GM18520 (cell line): Measurements from ENCODE around the gene EXOC4.
"Not testable (repeated sequence)": the region's sequence is repeated elsewhere in the genome, so short reads cannot be mapped to it uniquely, and the experiment has no call there.

ENCODE experiments used
- ATAC-seq: cut with Tn5 transposase; IDR thresholded peaks from one replicate; pipeline ENCODE4 v1.9.1; 2021; ENCODE audit not compliant: unreplicated experiment

The EXOC4 gene

DNA sequence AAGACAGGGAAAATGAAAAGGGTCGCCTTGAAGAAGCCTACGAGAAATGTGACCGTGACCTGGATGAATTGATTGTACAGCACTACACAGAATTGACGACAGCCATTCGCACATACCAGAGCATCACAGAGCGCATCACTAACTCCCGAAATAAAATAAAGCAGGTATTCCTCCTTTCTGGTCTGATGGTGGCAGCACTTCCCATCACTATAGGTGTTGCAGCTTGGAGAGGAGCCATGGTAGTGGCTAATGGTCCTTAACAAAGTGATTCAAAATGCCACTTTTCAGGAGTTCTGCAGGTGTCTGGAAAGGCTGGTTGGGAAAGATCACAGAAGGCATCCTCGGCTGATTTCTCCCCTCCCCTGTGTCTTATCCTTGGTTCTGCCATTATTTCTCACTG is 22.1 kb downstream of the EXOC4 start:
- ATAC-seq, result no peak

DNA sequence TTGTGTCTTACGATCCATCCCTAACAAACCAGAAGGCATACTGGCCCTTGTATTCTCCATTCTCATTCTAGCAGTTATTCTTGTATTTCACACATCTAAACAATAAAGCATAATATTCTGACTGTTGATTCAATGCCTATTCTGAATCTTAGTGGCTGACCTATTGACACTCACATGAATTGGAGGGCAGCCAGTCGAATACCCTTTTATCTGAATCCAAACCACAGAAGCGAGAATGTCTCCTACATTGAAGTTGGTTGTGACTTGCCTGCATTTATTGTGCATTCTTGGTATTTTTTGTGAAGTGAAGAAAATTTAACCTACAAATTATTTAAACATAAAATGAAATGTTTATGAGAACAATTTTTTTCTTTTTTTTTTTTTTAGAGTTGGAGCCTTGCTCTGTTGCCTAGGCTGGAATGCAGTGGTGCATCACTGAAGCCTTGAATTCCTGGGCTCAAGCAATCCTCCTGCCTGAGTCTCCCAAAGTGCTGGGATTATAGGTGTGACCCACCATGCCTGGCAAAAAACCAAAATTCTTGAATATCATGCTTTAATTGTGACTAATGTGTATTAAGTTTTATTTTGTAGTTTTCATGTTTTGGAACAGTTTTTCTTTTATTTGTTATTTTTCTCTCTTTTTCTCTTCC is 22.7 kb downstream of the EXOC4 start:
- no peak for ATAC-seq

DNA sequence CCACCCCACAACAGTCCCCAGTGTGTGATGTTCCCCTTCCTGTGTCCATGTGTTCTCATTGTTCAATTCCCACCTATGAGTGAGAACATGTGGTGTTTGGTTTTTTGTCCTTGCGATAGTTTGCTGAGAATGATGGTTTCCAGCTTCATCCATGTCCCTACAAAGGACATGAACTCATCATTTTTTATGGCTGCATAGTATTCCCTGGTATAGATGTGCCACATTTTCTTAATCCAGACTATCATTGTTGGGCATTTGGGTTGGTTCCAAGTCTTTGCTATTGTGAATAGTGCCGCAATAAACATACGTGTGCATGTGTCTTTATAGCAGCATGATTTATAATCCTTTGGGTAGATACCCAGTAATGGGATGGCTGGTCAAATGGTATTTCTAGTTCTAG is 26.1 kb downstream of the EXOC4 start:
- not testable (repeated sequence) for ATAC-seq

DNA sequence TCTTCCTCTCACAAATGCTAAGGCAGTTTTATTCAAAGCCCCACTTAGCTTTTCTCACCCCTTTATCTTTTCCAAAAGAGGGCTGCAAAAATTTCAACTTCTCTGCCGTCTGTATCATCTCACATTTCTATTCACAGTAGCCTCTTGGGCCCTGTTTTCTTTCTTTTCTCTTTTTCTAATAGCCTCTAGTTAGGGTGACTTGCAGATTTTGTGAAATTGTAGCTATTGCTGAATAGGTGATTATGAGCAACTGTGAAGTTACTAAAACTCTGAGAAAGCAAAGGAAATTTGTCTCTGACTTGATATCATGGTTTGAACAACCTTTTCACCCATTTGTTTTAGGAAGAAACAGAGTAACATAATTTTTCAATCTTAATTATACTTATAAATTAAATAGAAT is 29.2 kb downstream of the EXOC4 start:
- ATAC-seq, result no peak

DNA sequence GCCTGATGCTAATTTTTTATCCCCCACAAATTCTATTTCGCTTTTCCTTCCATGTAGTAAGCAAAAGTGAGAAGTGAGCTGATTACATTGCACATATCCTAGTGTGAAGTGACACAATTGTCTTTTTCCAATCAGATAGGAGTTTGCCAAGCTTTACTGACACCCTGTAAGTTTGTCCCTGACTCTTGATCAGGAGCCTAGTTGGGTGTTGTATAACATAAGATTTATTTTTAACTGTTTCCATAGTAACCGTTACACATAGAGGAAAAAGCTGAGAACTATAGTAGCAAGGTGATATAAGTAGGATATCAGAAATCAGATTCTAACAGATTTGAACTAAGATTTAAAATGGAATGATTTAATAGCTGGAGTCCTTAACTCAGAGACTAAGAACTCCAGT is 31.2 kb downstream of the EXOC4 start:
- no peak for ATAC-seq

DNA sequence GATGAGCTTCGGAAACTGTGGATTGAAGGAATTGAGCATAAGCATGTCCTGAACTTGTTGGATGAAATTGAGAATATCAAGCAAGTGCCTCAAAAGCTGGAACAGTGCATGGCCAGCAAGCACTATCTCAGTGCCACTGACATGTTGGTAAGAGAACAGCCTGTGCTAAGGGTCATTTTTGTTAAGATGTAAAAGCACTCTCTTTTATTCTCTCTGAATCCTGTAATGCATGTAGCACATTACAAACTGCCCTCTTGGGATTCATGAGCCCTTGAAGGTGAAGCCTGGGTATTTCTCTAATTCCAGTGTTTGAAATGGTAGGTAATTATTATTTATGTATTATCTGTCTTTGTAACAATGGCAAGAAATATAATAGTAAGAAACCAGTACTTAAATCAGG is 36.1 kb downstream of the EXOC4 start:
- no peak for ATAC-seq

DNA sequence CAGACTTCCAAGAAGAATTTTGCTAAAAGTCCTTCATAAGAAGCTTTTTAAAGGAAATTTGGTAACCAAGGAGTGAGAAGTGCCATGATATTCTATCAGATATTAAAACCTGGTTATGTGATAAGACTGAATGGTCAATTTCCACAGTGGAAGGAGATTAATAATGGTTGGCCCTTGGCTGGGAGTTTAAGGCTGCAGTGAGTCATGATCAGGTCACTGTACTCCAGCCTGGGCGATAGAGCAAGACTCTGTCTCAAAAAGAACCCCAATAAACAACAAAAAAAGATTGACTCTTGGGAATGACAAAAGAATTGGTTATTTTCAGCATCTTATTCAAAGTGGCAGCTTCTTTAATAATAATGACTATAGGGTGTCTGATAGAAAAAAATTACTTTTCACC is 37.2 kb downstream of the EXOC4 start:
- ATAC-seq, result no peak

DNA sequence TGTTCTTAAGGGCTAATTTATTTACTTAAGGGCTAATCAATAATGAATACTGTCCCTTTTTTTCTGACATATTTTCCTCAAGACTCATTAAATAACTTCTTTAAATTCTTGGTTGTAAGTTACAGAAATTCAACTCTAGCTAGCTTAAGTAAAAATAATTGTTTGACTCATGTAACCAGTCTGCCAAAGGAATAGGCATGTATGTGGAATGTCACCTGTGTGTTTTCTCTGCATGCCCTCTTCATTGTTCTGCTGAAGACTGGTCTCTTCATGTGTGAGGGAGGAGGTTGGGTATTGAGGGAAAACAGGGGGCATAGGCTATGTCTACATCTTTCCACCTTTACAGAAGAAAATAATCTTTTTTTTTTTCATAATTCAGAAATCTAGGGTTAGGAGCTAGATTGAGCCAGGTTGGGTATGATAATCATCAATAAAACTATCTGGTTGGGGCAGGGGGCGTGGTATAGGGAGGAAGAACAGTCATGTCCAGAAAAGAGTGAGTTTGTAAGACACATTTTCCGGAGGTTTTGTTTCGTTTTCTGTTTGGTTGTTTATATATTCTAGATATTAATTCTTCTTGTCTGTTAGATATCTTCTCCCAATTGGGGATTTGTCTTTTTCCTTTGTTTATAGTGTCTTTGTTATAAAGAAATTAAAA is 37.9 kb downstream of the EXOC4 start:
- ATAC-seq, result no peak

DNA sequence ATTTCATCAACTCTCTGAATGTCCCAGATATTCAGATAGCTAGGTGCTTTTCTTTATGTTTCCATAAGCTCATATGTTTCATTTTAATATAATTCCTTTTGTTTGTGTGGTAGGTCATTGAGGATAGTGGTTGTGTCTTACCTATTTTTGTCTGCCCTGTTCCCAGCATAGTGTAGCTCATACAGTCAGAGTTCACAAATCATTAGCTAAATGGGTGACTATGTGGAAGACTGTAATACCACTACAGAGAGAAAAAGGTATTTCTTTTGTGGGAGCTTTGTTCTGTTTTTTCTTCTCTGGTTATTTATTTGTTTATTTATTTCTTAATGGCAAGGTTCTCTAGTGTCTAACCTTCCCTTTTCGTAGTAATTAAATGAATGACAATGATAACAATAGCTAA is 39.8 kb downstream of the EXOC4 start:
- no peak for ATAC-seq

DNA sequence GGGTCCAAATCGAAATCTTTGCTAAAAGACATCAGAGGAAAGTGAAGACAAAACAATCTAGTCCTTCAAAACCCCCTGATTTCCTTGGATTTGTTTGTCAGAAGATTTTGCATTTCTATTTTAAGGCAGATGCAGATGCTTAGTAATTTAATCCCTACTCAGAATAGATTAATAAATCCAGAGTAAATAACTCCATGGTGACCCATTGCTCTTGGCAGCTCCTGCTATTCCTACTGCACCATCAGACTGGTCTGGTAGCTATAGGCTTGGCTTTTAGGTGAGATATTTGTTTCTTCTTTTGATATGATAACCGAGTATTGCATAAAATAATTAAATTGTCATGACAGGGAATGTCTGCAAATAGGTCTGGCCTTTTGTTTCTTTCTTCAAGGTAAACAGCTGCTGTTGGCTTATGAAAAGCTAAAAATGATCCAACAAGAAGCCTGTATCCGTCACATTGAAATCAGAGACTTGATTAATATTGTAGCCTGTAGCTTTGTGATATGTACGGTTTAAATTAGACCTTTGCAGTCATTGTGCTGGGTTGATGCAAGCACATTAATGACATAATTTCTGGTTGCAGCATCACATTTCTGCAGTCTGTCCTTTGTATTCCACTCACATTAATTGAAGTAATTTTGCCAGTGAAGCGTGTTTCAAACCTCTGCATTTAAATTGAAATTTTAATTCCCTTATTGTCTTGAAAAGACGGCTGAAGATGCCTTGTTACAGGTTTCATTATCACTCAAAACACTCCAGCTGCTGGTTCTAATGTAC is 40.7 kb downstream of the EXOC4 start:
- no peak for ATAC-seq

DNA sequence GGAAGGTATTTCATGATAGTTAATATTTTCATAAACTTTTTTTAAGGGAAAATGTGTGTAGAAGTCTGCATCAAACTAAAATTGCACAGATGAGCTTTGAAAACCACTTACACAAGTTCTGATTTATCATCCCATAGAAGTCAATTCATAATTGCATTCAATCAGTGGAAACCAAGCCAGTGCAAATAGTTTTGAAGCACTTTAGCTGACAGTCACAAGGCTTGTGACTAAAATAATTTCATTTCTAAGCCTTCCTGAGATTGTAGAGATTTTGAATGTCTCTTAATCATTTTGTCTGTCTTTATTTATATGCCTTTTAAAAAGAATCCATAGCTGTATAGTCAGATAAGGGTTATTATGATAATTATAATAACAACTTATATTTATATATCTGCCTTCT is 41.4 kb downstream of the EXOC4 start:
- no peak for ATAC-seq

DNA sequence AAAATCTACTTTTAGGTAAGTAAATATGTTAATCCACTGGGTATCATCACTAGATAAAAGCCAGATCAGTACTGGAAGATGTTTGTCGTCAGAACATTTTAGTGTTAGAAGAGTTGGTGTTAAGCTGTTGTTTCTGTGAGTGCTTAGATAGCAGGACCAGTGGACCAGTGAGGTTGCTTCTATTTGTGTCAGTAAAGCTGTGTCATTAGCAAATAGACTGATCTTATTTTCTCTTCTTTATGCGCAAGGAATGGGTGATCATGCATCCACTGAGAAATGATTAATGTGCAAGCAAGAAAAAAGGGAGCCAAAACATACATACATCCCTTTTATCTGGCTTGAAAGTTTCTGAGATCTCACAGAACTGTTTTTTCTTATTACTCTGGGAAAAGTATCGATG is 42.6 kb downstream of the EXOC4 start:
- no peak for ATAC-seq

DNA sequence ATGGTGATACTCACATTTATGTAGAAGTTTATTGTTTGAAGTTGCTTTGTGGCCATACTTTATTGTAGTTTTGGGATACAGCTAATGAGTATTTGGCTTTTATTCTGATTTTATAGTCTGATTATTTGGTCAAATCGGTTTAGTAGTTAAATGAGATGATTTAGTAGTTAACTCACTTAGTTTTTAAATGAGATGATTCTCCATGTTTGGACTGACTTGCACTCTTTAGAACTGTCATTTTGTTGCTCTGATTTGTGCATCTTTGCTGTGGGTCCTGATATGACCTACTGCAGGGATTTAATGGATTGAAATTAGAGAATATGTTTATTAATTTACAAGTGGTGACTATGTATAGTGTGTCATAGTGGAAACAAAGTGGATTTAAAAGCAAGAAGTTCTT is 44.2 kb downstream of the EXOC4 start:
- ATAC-seq, result no peak

DNA sequence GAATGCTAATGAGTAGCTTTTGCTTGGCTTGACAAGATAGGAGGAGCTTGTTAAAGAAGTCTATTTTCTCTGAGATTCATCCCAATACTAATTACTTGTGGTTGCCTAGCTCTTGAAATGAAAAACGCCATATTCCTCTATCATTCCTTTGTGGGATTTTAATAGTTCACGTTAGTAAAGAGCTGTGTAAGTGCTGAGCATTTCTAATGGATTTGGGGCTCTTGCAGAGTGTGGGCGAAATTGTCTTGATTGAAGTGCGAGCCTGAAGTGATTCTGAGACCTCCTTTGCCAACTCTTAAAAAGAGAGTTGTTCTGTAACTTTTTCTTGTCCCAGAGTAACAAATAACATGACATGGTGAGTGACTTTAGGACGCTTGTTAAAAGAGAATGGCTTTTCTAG is 45.2 kb downstream of the EXOC4 start:
- ATAC-seq, result no peak

DNA sequence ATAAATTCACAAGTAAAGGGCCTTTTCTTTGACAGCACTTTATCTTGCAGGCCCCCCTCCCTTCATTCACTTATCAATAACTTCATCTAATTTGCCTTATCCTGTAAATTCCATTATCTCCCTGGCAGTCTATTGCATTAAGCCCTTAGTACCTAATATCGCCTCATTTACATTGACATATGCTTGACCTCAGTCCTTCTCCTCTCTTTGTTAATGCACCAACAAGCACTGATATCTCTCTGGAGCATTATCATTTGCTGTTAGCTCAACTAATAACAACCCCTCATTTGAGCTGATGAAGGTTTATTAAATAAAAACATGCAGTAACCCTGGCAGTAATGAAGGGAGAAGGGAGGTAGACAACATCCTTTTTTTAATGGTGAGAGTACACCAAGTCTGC is 46.8 kb downstream of the EXOC4 start:
- ATAC-seq, result no peak

DNA sequence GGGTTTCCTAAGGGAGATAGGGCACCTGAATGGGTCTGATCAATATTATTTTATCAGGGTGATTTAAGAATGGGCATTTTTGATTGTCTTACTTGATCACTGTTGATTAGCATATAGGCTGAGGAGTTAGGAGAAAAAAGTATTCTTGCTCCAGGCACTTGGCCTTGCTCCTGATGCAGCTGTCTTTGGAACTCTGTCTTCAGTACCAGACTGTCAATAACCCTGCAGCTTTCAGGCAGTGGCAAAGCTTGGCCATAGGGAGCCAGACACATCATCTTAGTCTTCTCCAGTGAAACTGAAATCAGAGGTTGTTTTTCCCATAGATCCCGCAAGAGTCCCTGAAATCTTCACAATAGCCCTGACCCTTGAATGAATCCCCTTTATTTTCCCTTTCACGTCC is 47.2 kb downstream of the EXOC4 start:
- ATAC-seq, result no peak

DNA sequence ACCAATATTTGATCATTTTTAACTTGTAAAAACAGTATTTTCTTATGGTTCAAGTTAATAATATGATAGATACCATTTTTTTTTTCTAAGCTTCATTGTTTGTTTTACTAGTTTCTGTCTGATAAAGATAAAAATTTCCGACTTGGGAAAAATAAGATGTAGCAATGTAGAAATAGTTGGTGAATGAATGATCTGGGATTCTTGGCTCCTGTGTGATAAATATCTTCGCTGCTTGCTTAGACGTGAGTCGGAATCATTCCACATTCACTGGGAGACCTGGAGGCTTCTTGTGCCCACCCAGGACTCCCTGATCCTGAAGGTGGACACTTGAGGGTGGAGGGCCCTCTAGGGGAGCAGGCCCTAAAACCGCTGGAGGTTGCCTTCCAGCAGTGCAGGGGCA is 47.9 kb downstream of the EXOC4 start:
- no peak for ATAC-seq

DNA sequence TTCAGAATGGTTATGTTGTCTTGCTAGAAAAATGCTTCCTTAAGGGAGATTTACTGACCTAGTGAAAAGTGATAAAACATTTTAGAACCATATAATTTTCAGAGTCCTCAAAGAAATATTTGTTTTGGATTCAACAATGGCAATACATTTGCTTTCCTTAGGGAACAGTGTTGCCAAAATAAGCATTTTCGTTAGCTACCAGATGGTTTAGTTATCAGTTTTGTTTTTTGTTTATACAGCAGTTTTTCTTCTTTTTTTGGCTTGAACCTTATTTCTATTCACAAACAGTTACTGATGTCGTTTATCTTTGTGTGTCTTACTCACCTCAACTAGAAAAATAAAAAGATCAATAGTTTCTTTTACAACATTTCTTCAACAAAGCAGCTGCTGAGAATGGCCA is 48.6 kb downstream of the EXOC4 start:
- no peak for ATAC-seq

DNA sequence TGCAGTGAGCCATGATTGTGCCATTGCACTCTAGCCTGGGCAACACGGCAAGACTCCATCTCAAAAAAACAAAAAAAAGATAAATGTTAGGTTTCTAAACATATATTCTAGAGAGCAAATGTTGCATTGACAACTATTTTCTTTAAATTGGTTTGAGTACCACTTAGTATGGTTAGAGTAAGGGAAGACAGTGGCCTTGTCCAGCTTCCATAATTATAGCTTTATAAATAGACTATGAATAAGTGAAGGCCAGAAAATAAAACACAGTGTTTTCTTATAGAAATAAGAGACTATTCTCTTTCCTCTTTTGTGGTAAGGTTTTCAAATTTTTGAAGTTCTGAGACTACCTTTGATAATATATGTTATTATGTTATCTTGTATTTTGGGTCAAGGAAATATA is 50.5 kb downstream of the EXOC4 start:
- ATAC-seq, result no peak

DNA sequence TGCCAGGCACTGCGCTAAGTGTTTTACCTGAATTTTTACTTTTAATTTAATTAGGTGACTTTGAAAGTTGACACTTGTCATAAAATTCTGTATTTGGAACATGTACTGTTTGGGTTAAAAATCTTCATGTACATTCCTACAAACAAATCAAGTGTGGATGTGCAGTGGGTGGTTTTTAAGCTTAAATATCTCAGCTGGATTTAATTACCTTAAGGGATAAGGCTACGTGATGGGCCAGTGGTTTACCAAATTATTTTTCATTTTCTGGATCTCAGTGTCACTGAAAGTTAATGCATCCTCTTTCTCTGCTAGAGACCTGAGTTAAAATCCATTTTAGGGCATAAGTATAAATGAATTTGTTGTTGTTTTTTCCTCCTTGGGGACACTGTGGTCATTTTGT is 51.1 kb downstream of the EXOC4 start:
- ATAC-seq, result no peak

DNA sequence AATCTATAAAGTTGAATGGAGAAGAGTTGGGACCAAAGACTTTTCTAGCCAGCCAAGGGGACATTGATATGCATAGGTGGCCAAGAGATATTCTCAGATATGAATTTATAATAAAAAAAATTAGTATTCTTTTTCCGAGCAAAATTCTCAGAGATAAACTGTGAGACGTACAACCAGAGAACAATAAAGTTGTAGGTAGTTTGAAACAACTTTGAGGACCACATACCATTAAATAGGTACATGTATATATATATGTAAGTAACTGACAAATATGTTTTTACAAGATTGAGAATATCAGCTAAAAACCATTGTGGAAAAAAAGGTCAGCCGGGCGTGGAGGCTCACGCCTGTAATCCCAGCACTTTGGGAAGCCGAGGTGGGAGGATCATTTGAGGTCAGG is 56.5 kb downstream of the EXOC4 start:
- ATAC-seq, result no peak

DNA sequence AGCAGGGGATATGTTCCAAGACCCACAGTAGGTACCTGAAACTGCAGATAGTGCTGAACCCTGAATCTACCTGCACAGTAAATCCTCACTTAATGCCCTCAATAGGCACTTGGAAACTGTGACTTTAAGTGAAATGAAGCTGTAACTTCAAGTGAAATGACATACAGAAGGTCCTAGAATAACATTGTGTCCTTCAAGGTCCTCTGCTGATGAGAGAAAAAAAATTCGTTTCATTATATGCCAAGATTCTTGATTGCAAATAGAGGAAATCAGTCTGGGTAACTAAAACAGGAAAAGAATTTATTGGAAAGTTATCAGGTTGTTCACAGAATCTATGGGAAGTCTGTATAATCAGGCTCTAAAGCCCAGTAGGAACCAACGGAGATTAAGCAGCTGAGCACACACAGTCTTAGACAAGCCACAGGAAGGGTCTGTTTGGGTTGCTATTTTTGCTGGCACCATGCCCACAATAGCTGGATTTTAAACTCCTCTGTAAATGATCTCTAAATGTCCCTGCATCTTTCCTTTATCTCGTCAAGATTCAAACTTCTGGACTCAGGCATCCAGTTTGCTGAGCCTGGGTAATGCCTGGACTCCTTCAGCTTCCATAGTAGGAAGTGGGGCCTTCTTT is 57.5 kb downstream of the EXOC4 start:
- no peak for ATAC-seq
